GM21825 (cell line): ENCODE data around the gene YY1AP1.
"Not testable (repeated sequence)": the region's sequence is repeated elsewhere in the genome, so short reads cannot be mapped to it uniquely, and the experiment has no call there.

Experiments
- ATAC-seq: cut with Tn5 transposase; IDR thresholded peaks from one replicate; pipeline ENCODE4 v1.9.1; 2021; ENCODE audit warnings: mild to moderate bottlenecking, moderate library complexity; ENCODE audit not compliant: unreplicated experiment

The YY1AP1 gene

DNA sequence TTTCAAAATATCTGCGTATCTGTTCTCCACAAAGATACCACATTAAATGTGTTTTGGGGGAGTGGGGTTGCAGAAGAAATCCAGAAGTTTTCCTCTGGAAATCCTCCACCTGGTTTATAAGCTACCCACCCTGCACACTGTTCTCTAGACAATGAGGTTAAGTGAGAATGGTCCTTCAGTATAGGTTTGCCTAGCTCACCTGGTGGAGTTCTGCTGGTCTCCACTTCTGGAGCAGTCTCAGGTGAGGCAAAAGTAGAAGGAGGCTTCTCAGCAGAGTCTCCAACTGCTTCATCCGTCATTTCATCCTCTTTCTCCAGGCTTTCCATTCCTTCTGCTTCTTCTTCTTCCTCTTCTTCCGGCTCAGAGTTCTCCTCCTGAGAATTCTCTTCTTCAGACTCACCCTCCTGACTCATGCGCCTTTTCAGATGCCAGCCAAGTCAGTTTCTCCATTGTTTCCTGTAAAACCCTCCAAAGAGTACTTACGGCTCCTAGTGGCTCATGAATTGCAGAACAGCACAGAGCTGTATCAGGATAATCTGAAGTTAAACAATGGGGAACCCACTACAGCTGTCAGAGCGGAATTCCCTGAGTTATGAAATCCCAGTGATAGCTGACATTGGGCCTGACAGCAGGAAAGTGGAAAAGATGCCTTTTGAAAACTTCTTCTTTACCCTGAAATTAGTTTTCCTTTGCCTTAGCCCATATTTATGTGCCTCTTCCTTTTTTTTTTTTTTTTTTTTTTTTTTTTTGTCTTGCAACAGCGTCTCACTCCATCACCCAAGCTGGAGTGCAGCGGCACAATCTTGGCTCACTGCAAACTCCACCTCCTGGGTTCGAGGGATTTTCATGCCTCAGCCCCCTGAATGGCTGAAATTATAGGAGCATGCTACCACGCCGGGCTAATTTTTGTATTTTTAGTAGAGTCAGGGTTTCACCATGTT is 40.1 kb downstream of the YY1AP1 start:
- ATAC-seq, result no peak

GRCh38 chr1:155646307-155646706 is 42.3 kb downstream of the YY1AP1 start:
- no peak for ATAC-seq

- ATAC-seq, result no peak
These were observed 42.9 kb downstream of the YY1AP1 start for GRCh38 chr1:155645648-155646047.

DNA sequence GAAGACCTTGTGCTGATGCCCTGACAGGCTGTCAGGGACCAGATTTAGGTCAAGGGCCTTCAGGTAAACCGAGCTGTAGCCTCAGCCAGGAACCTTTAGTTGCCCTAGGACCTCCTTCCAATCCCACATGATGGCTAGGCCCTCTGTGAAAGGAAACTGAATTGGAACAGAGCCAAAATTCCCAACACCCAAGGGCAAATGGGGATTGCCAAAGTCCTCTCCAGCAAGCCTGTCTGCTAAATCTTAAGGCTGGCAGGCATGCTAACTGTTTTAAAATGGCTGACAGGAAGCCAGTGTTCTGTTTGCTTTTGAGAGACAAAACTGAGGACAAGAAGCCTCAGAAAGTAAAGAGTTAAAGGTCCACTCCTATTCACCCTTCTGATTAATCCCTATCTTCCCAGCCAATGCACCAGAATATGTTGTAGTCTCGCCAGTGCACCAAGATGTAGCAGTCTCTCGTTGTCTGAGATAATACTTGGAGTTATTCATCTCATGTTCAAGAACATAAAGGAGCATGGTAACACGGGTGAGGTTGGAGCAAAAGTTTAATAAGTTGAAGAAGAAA is 43.5 kb downstream of the YY1AP1 start:
- ATAC-seq, result no peak

DNA sequence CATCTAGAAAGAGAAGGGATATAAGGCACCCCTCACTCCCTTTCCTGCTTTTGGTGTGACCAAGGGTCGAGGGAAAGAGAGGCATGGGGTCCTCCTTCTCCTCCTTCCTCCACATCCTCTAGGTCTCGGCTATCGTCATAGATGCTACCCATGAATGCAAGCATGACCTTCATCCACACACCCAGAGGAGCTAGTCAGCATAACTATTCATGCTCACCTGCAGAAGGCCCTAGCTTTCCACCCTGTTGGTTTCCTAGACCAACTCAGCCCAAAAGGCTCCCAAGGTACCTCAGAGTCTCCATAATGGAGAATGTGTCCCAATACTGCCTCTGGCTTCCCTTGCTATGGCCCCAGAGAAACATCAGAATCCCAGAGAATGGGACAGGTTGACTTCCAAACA is 45.3 kb downstream of the YY1AP1 start:
- no peak for ATAC-seq

DNA sequence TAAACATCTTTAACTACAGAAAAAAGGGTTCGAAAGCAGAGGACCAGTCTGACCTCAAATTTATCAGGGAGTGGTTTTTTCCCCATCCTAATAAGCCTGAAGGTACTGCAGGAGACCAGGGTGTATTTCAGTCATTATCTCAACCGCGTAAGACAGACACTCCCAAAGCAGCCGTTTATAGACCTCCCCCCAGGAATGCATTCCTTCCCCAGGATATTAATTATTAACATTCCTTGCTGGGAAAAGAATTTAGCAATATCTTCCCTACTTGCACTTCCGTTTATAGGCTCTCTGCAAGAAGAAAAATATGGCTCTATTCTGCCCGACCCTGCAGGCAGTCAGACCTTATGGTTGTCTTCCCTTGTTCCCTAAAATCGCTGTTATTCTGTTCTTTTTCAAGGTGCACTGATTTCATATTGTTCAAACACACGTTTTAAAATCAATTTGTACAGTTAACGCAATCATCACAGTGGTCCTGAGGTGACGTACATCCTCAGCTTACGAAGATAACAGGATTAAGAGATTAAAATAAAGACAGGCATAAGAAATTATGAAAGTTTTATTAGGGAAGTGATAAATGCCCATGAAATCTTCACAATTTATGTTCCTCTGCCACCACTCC is 45.9 kb downstream of the YY1AP1 start:
- not testable (repeated sequence) for ATAC-seq

DNA sequence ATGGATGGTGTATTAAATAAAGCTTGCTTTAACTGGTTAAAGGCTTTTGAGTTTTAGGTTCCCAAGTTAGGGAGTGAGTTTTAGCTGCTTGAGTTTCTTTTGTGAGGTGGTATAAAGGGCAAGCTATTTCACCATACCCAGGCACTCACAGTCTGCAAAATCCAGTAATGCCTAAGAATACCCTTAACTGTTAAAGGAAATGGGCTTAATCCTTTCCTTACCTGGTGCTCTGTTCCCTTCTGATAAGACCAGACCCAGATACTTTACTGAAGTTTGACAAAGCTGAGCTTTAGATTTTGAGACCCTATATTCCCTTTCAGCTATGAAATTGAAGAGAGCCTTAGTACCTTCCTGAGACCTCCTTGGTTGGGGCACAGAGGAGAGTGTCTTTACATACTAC is 48.2 kb downstream of the YY1AP1 start:
- ATAC-seq, result no peak

DNA sequence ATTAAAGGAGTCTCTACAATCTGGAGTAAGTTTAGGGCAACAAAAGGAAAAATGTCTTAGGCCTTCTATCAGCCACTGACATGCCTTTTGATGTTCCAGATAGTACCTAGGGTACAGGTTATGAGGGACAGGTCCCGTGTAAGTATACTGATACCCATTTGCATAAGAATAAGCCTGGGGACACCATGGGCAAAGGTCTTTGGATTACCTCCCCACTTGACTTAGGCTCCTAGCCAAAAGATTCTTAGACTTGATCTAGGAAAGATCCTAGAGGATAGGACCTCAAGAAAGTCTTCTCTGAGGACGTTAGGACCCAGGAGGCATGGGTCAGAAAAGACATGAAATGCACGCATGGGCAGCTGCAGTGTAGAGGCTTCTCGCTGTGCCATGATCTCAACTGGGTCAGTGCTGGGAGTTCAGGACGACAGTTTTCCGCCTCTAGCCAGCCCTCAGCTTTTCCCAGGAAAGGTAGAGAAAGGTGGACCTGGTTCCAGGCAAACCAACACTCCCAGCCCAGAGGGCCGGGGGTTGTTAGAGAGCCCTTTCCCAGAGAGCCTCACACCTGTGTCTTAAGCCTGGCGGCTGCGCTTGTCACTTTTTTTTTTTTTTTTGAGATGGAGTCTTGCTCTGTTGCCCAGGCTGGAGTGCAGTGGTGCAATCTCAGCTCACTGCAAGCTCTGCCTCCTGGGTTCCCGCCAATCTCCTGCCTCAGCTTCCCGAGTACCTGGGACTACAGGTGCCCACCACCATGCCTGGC is 52.0 kb downstream of the YY1AP1 start:
- no peak for ATAC-seq

- ATAC-seq, result not testable (repeated sequence)
These were observed 62.1 kb downstream of the YY1AP1 start for GRCh38 chr1:155626428-155626827.

DNA sequence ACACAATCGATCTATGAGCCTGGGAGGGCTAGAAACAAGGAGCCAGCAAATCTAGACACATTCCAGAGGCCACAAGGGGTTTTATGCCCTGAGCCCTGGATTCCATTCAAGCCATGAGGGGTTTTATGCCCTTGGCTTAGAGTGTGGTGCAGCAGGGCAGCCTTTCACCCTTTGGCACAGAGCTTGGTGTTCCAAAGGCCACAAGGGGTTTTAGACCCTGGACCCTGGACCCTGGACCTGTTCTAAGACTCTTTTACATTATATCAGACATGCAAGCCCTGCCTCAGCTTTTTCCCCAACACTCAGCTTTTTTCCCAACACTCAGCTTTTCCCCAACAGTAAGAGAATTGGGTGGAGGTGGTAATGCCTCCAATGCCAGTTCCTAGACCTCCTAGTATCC is 65.2 kb downstream of the YY1AP1 start:
- no peak for ATAC-seq

- no peak for ATAC-seq
These were observed 66.4 kb downstream of the YY1AP1 start for GRCh38 chr1:155622191-155622590.

- ATAC-seq, result not testable (repeated sequence)
These were observed 75.3 kb downstream of the YY1AP1 start for GRCh38 chr1:155613226-155613625.

DNA sequence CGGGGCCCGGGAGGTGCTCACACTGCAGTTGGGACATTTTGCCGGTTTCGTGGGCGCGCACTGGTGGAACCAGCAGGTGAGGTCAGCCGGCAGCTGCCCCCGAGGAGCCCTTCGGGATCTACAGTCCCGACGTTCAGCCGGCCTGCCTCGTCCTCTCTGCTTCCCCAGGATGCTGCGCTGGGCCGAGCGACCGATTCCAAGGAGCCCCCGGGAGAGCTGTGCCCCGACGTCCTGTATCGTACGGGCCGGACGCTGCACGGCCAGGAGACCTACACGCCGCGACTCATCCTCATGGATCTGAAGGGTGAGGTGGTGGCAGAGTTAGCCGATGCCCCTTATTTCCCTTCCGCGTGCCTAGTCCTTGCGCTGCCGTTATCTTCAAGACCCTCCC is 78.3 kb downstream of the YY1AP1 start:
- ATAC-seq, result not testable (repeated sequence)

- peak; percentile 89 for ATAC-seq
These were observed 78.9 kb downstream of the YY1AP1 start, which contains the start of gene MSTO1 for GRCh38 chr1:155609515-155610256. Gene MSTO1, plus strand, starts transcription at chr1:155610218. Its CDS starts 31 bp downstream, at chr1:155610249.
